HCEC 1CT (cell line): ENCODE measurements around the gene CACNA1C.
"Not testable (repeated sequence)": the region's sequence is repeated elsewhere in the genome, so short reads cannot be mapped to it uniquely, and the experiment has no call there.

ENCODE experiments used
- DNase-seq: peaks from one replicate; pipeline ENCODE4 v3.0.0-alpha.2; 2017

The CACNA1C gene

GRCh38 chr12:2735432-2735831, 682.6 kb downstream of the CACNA1C start:
- no peak for DNase-seq

- DNase-seq: no peak
These were observed 685.0 kb downstream of the CACNA1C start for GRCh38 chr12:2737656-2738241.

- no peak for DNase-seq
These were observed 686.3 kb downstream of the CACNA1C start for GRCh38 chr12:2739069-2739468.

- peak; percentile 18 for DNase-seq
These were observed 687.2 kb downstream of the CACNA1C start for GRCh38 chr12:2739832-2740641.

GRCh38 chr12:2742037-2742436, 689.2 kb downstream of the CACNA1C start:
- DNase-seq: not testable (repeated sequence)

- no peak for DNase-seq
These were observed 690.7 kb downstream of the CACNA1C start for GRCh38 chr12:2743478-2743877.

GRCh38 chr12:2745655-2746054, 692.9 kb downstream of the CACNA1C start:
- no peak for DNase-seq
